GM23248 (cell line): ENCODE measurements around the gene CES4A. TPM values are rescaled to one million over a fixed set of nuclear protein-coding genes. Genes with fewer than 3 reads are reported as not detected.

Experiments
- DNase-seq: peaks from one replicate; pipeline ENCODE4 v3.0.0-alpha.2; 2015
- H2AFZ ChIP-seq: fragments of 200-600 bp; sonication (generic); 2 replicates; pipeline ENCODE4 v1.6.1; 2016; ENCODE audit warnings: antibody characterized with exemption
- H3F3A ChIP-seq: fragments of 200-600 bp; sonication (generic); 2 replicates; pipeline ENCODE4 v1.6.1; 2016; ENCODE audit warnings: mild to moderate bottlenecking, antibody characterized with exemption, mixed run types; ENCODE audit not compliant: insufficient read depth
- H3K27ac ChIP-seq: fragments of 200-600 bp; sonication (generic); 2 replicates; pipeline ENCODE4 v1.5.1; 2016; ENCODE audit warnings: mild to moderate bottlenecking
- H3K27me3 ChIP-seq: fragments of 200-600 bp; sonication (generic); replicated peaks from 2 replicates; pipeline ENCODE4 v1.6.1; 2016; ENCODE audit warnings: mild to moderate bottlenecking; ENCODE audit not compliant: insufficient read depth
- H3K36me3 ChIP-seq: fragments of 200-600 bp; sonication (generic); 2 replicates; pipeline ENCODE4 v1.6.1; 2016; ENCODE audit warnings: low read depth, mild to moderate bottlenecking
- H3K4me1 ChIP-seq: fragments of 200-600 bp; sonication (generic); 2 replicates; pipeline ENCODE4 v1.6.1; 2016; ENCODE audit warnings: mild to moderate bottlenecking; ENCODE audit not compliant: insufficient read depth
- H3K4me2 ChIP-seq: fragments of 200-600 bp; sonication (generic); one replicate; pipeline ENCODE4 v1.6.1; 2016; ENCODE audit warnings: mild to moderate bottlenecking; ENCODE audit not compliant: unreplicated experiment
- H3K4me3 ChIP-seq: fragments of 200-600 bp; sonication (generic); 2 replicates; pipeline ENCODE4 v1.5.1; 2016; ENCODE audit warnings: mild to moderate bottlenecking
- H3K79me2 ChIP-seq: fragments of 200-600 bp; sonication (generic); 2 replicates; pipeline ENCODE4 v1.6.1; 2016; ENCODE audit warnings: mild to moderate bottlenecking; ENCODE audit not compliant: insufficient read depth
- H3K9ac ChIP-seq: fragments of 200-600 bp; sonication (generic); 2 replicates; pipeline ENCODE4 v1.6.1; 2016; ENCODE audit warnings: mild to moderate bottlenecking
- H3K9me2 ChIP-seq: fragments of 200-600 bp; sonication (generic); 2 replicates; pipeline ENCODE4 v1.6.1; 2016; ENCODE audit warnings: mixed run types, mild to moderate bottlenecking, moderate library complexity; ENCODE audit not compliant: insufficient read depth
- H3K9me3 ChIP-seq: fragments of 200-600 bp; sonication (generic); one replicate; pipeline ENCODE4 v1.6.1; 2017; ENCODE audit warnings: low read depth
- H4K20me1 ChIP-seq: fragments of 200-600 bp; sonication (generic); 2 replicates; pipeline ENCODE4 v1.6.0; 2016; ENCODE audit not compliant: insufficient read depth
- EZH2 ChIP-seq: fragments of 200-600 bp; sonication (generic); IDR thresholded peaks from 2 replicates; pipeline ENCODE4 v1.6.1; 2018; ENCODE audit warnings: antibody characterized with exemption, mild to moderate bottlenecking; ENCODE audit not compliant: insufficient read depth, poor library complexity, severe bottlenecking
- EZH2phosphoT487 ChIP-seq: fragments of 200-600 bp; sonication (generic); IDR thresholded peaks from 2 replicates; pipeline ENCODE4 v1.6.1; 2018; ENCODE audit warnings: antibody characterized with exemption, moderate library complexity, mild to moderate bottlenecking, low read depth; ENCODE audit not compliant: insufficient read depth
- WGBS, 2 experiments: methylation state at CpG; one replicate each; pipeline ENCODE4 v1.1.6; 2015 to 2017; ENCODE audit warnings: low lambda C conversion rate in 2 of 2, low coverage in 1 of 2; ENCODE audit errors: missing lambda C conversion rate in 2 of 2; 5-methylcytosine and 5-hydroxymethylcytosine counted together
- in situ Hi-C: fragments of 300-500 bp; cut with MboI; formaldehyde crosslinking; loops from 2 replicates; pipeline ENCODE4 v1.15.0; 2020
- polyA plus RNA-seq: library from polyadenylated mRNA; unstranded; fragments of >200 nt; fragmentation: Nextera tagmentation; extraction: Ambion mirVana; gene quantifications from 2 replicates; pipeline ENCODE4 v1.2.1, GENCODE V29; 2016
- total RNA-seq: library from RNA; depleted of rRNA; stranded (reverse); fragments of >200 nt; shearing (Covaris generic); gene quantifications from 2 replicates; pipeline ENCODE4 v1.2.3, GENCODE V29; 2014

Gene CES4A
- total and polyA plus RNA-seq, 2 experiments from 2014 or later, result 4.5 to 5.0 TPM

DNA sequence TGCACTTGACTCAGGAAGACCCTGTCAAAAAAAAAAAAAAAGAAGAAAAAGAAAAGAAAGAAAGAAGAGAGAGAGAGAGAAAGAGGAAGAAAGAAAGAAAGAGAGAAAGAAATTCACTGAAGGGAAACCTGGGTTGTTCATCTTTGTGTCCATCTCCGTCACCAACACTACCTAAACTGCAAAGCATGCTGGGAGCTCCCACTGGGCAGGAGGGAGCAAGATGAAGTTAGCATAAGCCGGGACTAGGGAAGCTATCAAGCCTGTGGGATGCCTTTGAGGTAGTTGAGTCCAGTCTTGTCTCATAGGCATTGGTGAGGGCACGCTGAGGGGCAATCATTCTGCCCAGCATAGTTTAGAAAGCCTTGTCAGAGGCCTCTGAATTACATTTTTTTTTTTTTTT lies 32.9 kb downstream of the CES4A start:
- H3K4me3 ChIP-seq, result no peak overlapping the region
- H3K9me3 ChIP-seq, result no peaks in the 10 kb centered on the region
- no peaks in the 10 kb centered on the region for H3K79me2 ChIP-seq
- H3K4me1 ChIP-seq, result peaks cover 26% of the 10 kb centered on the region
- H4K20me1 ChIP-seq, result no peaks in the 10 kb centered on the region
- peaks cover 19% of the 10 kb centered on the region for H3F3A ChIP-seq
- H3K9me2 ChIP-seq, result no peaks in the 10 kb centered on the region
- no peak overlapping the region for H3K9ac ChIP-seq
- in situ Hi-C loops, result no loop called here
- TF ChIP-seq EZH2phosphoT487 (no peak), EZH2 (no peak)
- DNase-seq, result no peak
- H3K4me2 ChIP-seq, result no peak overlapping the region
- H3K27ac ChIP-seq, result no peak overlapping the region
- 97 to 98% methylated on average over 3 of the region's 3 CpGs for WGBS, 2 experiments
- H3K27me3 ChIP-seq, result no peaks in the 10 kb centered on the region
- H3K36me3 ChIP-seq, result no peaks in the 10 kb centered on the region
- H2AFZ ChIP-seq, result no peak overlapping the region

DNA sequence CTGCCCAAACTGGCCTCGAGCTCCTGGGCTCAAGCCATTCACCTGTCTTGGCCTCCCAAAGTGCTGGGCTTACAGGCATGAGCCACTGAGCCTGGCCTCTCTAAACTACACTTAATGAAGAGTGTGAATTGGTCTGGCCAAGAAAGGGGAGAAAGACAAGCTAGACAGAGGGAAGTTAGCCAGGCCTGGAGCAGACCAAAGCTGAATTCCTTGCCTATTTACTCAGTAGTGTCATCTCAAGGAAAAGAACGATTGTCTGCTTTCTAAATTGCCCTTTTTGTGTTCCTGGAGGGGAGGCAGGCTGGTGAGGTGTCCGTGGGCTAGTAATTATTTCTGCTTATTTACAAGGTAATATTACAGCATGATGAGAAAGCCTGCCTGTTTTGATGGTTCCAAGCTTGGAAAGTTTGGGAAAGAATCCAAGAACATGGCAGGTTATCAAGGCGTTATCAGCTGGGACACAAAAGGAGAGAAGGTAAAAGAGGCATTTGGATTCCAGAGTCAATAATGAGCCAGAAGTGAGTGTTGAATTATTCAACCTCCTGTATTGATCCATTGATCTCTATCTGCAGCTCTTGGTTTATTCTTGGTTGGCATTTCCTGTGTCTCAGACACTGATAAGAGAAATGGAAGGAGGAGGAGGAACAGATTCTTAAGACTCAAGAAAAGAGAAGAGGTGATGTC lies 34.3 kb downstream of the CES4A start:
- Histone ChIP-seq H3K4me3 (no peak overlapping the region), H2AFZ (peak overlapping the region; percentile 8; the same call in 1 of the 2 replicates), H3K4me2 (peak overlapping the region; percentile 59), H3K27ac (peak overlapping the region; percentile 24), H4K20me1 (no peaks in the 10 kb centered on the region), H3K9me3 (no peaks in the 10 kb centered on the region), H3K9me2 (no peaks in the 10 kb centered on the region), H3K79me2 (no peaks in the 10 kb centered on the region), H3K36me3 (no peaks in the 10 kb centered on the region), H3K9ac (no peak overlapping the region), H3F3A (peaks cover 19% of the 10 kb centered on the region), H3K4me1 (peaks cover 26% of the 10 kb centered on the region), H3K27me3 (no peaks in the 10 kb centered on the region)
- TF ChIP-seq EZH2 (no peak), EZH2phosphoT487 (no peak)
- WGBS, 2 experiments, result 45 to 55% methylated on average over 4 of the region's 4 CpGs
- in situ Hi-C loops, result no loop called here
- peak; percentile 68 for DNase-seq

DNA sequence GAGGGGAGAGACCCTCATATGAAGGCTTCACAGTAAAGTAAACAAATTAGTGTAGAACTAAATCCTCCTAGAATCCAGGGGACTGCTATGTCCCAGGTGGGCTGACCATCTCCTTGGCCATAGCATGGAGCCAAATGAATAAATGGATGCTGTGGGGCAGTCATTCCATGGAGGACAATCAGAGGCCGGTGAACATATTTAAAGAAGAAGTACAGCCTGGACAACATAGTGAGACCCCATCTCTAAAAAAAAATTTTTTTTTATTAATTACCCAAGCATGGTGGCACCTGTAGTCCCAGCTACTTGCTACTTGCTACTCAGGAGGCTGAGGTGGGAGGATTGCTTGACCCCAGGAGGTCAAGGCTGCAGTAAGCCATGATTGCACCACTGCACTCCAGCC lies 35.3 kb downstream of the CES4A start:
- H3K4me3 ChIP-seq, result no peak overlapping the region
- H3K79me2 ChIP-seq, result no peaks in the 10 kb centered on the region
- no peak overlapping the region for H3K9ac ChIP-seq
- H3K9me2 ChIP-seq, result no peaks in the 10 kb centered on the region
- DNase-seq, result no peak
- in situ Hi-C loops, result no loop called here
- H3K4me1 ChIP-seq, result peaks cover 31% of the 10 kb centered on the region
- peaks cover 19% of the 10 kb centered on the region for H3F3A ChIP-seq
- no peaks in the 10 kb centered on the region for H3K36me3 ChIP-seq
- H4K20me1 ChIP-seq, result no peaks in the 10 kb centered on the region
- H3K27ac ChIP-seq, result no peak overlapping the region
- TF ChIP-seq EZH2phosphoT487 (no peak), EZH2 (no peak)
- H3K27me3 ChIP-seq, result no peaks in the 10 kb centered on the region
- H2AFZ ChIP-seq, result no peak overlapping the region
- H3K9me3 ChIP-seq, result no peaks in the 10 kb centered on the region
- WGBS, 2 experiments, result 93 to 100% methylated on average over 1 of the region's 1 CpG
- no peak overlapping the region for H3K4me2 ChIP-seq

DNA sequence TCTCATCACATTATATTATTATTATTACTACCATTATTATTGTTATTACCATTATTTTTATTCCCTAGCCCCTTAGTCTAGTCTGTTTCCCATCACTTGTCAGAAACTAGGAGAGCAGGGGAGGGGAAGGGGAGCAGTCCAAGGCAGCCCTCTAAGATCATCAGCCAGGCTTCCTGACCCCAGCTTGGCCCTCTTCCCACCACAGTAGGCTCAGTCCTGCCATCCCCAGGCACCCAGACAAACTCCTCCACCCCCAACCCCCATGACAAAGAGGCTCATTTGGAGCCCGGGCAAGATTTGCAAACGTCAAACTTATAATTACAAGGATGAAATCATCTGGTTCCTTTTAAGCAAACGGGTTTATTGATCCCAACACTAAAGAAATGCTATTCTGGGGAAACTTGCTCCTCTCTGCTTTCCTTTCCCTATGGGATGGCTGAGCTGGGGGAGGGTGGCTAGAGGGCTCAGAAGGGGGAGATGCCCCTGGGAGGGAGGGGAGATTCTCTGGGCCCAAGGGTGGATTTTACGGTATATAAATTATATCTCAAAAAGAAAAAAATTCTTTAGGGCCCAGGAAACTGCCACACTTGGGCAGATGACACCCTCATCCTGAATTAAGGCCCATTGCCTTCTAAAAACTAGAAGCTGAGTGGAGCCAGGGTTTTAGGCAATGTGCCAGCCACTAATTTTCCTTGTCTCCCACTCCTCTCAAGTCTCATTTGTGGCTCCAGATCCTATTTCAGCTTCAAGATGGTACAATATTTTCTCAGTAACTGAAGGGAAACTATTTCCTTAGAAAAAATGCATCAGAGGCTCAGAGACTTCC lies 36.2 kb downstream of the CES4A start:
- Histone ChIP-seq H2AFZ (no peak overlapping the region), H3K4me2 (no peak overlapping the region), H3K79me2 (no peaks in the 10 kb centered on the region), H3K9ac (no peak overlapping the region), H4K20me1 (no peaks in the 10 kb centered on the region), H3F3A (peaks cover 19% of the 10 kb centered on the region), H3K9me3 (no peaks in the 10 kb centered on the region), H3K4me1 (peaks cover 31% of the 10 kb centered on the region), H3K36me3 (no peaks in the 10 kb centered on the region), H3K27ac (no peak overlapping the region), H3K9me2 (no peaks in the 10 kb centered on the region), H3K4me3 (no peak overlapping the region), H3K27me3 (no peaks in the 10 kb centered on the region)
- in situ Hi-C loops, result no loop called here
- no peak for TF ChIP-seq EZH2
- TF ChIP-seq EZH2phosphoT487, result no peak
- 25 to 38% methylated on average over 4 of the region's 4 CpGs for WGBS, 2 experiments
- DNase-seq, result peak; percentile 24
